ENCODE data around the gene ID1. TPM values are rescaled to one million over a fixed set of nuclear protein-coding genes. Genes with fewer than 3 reads are reported as not detected.
"Not testable (repeated sequence)": the region's sequence is repeated elsewhere in the genome, so short reads cannot be mapped to it uniquely, and the experiment has no call there.

The ID1 gene
- total RNA-seq, 1 experiment from 2014 or later, result 1,330 TPM

DNA sequence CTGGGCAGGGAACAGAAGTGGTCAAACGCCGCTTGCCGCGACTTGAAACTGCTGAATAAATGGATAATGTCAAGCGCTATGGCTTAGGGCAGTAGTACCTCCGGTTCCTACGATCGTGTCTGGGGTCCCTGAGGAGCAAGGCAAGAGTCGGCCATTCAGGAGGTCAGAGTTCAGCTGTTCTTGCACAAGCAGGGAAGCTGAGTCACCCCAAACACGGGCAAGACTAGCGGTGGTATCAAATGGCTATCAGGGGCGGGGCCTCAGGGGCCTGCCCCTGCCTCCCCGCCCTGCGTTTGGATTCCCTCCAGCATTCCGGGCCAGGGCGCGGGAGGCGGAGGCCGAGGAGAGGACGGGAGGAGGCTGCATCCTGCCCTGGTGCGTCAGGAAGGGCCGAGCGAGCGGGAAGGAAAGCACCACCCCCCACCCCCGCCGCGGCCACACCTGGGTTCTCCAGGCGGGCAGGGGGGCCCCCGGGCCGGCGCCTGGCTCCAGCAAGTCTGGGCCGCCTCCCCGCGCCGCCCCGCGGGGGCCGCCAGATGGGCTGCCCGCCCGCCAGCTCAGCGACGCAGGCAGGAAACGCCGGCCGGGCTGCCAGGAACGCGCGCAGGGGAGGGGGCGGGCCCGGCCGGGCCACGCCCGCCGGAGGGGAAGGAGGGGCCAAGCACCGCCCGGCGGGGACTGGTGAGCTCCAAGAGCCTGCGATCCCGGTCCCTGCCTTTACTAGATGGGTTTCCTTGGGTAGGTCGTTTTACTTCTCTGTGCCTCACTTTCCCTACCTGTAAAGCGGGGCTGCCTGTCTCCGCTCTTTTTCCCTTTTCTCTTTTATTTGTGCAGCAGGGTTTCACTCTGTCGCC is 32.2 kb upstream of the ID1 start:
- in situ Hi-C loops (cut with HindIII; ENCODE audit: low sequenced_read_pairs), result no loop called here
- DNase-seq (ENCODE audit: low spot score), result peak; percentile 88

DNA sequence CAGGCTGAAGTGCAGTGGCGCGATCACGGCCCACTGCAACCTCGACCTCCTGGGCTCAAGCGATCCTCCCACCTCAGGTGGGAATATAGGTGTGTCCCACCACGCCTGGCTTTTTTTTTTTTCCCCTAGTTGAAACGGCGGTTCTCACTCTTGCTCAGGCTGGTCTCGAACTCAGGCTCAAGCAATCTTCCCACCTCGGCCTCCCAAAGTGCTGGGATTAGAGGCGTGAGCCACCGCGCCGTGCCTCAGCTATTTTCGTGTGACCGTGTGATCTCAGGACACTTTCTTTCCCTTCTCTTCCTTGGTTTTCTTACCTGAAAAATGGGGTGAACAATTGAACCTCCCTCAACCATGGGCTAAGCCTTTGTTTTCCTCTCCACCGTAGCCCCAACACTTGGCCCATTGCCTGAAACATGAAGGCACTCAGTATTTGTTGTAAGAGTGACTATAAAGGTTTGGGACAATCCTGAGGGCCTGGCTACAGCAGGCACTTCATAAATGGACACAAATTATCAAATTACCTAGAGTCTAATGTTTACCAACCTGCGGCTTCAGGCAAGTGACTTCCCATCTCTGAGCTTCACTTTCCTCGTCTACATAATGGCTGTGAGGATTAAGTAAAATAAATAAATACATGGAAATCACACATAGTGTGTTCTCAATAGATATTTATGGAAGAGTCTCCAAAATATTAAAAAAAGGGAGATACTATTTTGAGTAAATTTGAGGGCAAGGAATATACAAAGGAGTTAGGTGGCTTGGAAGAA is 31.4 kb upstream of the ID1 start:
- in situ Hi-C loops (cut with HindIII; ENCODE audit: low sequenced_read_pairs), result no loop called here
- DNase-seq (ENCODE audit: low spot score), result no peak

DNA sequence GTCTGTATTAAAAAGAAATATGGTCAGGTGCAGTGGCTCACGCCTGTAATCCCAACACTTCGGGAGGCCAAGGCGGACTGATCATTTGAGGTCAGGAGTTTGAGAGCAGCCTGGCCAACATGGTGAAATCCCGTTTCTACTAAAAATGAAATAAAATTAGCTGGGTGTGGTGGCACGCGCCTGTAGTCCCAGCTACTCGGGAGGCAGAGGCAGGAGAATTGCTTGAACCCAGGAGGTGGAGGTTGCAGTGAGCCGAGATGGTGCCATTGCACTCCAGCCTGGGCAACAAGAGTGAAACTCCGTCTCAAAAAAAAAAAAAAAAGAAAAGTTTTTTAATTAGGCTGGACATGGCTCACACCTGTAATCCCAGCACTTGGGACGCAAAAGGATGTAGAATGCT is 30.1 kb upstream of the ID1 start:
- DNase-seq (ENCODE audit: low spot score); in situ Hi-C loops (cut with HindIII; ENCODE audit: low sequenced_read_pairs): not testable (repeated sequence)

DNA sequence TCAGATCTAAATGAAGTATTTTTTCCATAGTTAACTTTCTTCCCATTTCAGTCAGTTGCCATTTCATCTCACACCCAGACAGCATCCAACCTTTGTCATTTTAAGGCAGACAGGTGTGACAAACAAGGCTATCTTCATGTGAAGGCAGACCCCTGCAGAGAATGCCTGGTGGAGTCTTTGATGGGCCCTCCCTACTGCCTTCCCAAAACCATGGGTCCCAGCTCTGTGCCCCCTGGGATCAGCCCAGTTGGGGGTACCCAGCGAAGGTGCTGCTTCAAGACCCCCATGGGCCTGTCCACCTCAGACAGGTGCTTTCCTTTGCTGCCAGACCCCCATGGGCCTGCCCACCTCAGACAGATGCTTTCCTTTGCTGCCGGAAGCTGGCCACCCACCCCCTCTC is 28.3 kb upstream of the ID1 start:
- in situ Hi-C loops (cut with HindIII; ENCODE audit: low sequenced_read_pairs), result no loop called here
- no peak for DNase-seq (ENCODE audit: low spot score)

DNA sequence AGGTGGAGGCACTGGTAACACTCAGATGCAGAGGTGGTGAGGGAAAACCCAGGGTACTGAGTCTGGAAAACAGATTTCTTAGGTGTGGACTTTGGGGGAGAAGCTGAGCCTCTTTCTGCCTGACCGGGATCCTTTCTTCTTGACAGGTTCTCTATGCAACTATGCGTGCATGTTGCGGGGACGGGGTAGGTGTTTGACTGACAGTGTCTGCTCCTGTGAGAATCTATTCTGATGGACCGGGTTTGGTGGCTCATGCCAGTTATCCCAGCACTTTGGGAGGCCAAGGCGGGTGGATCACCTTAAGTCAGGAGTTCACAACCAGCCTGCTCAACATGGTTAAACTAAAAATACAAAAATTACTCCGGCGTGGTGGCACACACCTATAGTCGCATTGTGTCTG is 27.9 kb upstream of the ID1 start:
- in situ Hi-C loops (cut with HindIII; ENCODE audit: low sequenced_read_pairs), result no loop called here
- no peak for DNase-seq (ENCODE audit: low spot score)

DNA sequence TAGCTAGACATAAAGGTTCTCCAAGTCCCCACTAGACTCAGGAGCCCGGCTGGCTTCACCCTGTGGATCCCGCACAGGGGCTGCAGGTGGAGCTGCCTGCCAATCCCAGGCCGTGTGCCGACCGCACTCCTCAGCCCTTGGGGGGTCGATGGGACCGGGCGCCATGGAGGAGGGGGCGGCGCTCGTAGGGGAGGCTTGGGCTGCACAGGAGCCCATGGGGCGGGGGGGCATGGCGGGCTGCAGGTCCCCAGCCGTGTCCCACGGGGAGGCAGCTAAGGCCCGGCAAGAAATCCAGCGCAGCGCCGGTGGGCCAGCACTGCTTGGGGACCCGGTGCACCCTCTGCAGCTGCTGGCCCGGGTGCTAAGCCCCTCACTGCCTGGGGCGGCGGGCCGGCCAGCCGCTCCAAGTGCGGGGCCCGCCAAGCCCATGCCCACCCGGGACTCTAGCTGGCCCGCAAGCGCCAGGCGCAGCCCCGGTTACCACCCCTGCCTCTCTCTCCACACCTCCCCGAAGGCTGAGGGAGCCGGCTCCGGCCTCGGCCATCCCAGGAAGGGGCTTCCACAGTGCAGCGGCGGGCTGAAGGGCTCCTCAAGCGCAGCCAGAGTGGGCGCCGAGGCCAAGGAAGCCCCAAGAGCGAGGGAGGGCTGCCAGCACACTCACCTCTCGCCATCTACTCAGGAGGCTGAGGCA is 26.5 kb upstream of the ID1 start:
- in situ Hi-C loops (cut with HindIII; ENCODE audit: low sequenced_read_pairs), result no loop called here
- DNase-seq (ENCODE audit: low spot score), result no peak

DNA sequence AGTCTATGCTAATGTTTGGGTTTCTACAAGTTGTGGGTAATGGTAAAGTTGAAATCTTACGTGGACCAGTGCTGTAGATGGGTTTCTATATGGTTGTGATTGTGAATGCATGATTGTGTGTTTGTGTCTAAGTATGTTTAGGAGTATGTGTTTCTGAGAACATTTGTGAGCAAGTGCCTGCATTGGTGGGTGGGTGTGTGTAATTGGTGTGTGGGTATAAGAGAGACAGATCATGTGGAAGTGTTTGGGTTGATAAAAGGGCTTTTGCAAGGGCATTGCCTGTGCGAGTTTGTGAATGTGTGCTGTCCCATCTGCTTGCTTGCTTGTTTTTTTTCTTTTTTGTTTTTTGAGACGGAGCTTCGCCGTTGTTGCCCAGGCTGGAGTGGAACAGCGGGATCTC is 25.8 kb upstream of the ID1 start:
- no peak for DNase-seq (ENCODE audit: low spot score)
- in situ Hi-C loops (cut with HindIII; ENCODE audit: low sequenced_read_pairs), result no loop called here

DNA sequence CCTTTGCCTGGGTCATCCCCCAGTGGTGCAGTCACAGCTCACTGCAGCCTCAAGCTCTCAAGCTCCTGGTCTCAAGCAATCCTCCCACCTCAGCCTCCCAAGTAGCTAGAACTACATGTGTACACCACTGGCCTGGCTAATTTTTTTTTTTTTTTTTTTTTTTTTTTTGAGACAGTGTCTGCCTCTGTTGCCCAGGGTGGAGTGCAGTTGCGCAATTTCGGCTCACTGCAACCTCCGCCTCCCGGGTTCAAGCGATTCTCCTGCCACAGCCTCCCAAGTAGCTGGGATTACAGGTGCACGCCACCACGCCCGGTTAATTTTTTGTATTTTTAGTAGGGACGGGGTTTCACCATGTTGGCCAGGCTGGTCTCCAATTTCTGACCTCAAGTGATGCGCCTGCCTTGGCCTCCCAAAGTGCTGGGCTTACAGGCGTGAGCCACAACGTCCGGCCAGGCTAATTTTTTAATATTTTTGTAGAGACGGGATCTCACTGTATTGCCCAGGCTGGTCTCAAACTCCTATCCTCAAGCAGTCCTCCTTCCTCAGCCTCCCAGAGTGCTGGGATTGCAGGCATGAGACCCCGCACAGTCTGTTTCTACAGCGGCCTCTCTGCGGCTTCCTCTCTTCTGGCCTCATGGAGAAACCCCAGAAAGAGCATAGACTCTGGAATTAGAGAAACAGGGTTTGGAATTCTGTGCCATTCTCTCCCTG is 25.0 kb upstream of the ID1 start:
- in situ Hi-C loops (cut with HindIII; ENCODE audit: low sequenced_read_pairs); DNase-seq (ENCODE audit: low spot score): not testable (repeated sequence)

DNA sequence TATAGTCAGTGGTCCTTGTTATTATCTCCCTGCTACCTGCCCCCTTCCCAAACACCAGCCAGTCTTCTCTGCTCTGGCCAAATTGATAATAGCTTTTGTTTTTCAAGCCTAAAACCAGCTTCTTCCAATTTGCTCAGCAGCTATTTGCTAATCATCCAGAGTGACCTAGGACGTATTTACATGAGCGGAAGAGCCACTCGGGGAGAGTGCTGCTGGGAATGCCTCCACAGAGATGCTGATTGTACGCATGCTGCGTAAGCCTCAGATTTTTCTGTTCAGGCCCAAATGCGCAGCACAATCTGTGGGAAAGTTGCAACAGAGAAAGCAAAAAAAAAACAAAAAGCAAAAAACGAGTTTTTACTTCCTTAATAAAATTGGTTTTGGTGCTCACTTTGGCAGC is 24.4 kb upstream of the ID1 start:
- in situ Hi-C loops (cut with HindIII; ENCODE audit: low sequenced_read_pairs), result no loop called here
- DNase-seq (ENCODE audit: low spot score), result no peak

DNA sequence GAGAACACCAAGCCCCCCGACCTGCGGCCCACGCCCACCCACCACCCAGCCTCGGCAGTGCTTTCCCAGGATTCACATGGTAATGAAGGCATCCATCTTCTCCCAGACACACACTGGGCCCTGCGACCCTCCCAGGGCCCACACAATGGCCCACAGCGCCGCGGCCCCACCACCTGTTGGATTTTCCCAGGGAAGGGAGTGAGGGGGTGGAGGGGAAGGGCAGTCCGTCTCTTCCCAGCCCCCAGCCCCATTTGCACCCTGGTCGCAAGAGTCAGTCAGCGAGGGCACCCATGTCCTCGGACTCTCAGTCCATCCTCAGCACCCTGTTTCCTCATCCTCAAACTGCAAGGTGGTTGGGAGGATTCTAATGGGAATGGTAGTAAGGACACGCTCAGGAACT is 23.7 kb upstream of the ID1 start:
- in situ Hi-C loops (cut with HindIII; ENCODE audit: low sequenced_read_pairs), result no loop called here
- DNase-seq (ENCODE audit: low spot score), result no peak

DNA sequence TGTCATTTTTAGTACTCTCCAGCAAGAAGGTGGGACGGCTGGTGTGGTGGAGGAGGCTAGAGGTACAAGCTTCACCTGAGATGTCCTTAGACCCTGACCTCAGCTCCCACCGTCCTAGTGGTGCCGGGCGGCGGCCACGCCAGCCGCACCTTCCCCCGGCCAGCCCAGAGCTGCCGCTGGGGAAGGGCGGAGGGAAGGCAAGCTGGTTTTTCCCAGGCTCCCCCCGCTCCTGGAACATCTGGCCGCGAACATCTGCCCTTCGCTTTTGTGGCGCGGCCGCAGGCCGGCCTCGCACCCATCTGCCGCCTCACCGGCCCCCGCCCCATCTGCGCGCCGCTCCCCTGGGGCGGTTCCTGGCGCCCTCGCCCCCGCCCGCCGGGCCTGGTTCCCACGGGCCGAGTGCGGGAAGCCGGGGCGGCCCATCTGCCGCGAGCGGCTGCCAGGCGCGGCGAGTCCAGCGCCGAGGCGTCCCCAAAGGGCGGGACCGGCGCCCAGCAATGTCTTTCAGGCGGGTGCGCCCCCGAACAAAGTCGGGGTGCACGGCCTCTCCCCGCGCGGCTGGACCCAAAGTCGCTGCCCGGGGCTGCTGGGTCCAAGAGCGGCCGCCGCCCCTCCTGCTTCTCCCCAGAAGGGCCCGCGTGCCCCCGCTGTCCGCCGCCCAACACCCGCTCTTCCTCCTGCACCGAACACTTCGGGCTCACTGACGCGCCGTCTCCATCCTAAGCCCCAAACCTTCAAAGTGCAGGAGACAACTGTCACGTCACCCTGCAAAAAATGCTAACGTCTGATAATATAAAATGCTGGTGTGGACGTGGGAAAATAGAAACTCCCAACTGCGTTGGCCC is 17.3 kb upstream of the ID1 start:
- DNase-seq (ENCODE audit: low spot score), result no peak

DNA sequence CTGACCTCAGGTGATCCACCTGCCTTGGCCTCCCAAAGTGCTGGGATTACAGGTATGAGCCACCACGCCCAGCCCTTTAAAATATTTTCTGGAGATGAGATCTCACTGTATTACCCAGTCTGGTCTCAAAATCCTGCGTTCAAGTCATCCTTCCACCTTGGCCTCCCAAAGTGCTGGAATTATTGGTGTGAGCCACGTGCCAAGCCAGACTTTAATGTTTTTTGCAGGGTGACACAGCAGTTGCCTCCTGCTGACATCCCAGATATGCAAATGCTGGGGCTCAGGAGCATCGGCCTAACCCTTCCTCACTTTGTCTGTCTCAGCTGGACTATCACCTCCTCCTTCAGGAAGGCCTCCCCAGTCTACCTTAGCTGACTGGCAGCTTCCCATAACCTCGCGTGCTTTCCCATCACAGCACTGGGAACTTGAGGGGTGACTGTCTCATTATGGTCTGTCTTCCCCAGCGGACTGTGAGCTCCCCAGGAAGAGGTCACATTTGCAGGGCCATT is 14.3 kb upstream of the ID1 start:
- in situ Hi-C loops (cut with HindIII; ENCODE audit: low sequenced_read_pairs), result no loop called here
- no peak for DNase-seq (ENCODE audit: low spot score)

More for the DNA sequence above, 17.3 kb upstream of the ID1 start:
- in situ Hi-C loops (cut with HindIII; ENCODE audit: low sequenced_read_pairs), result no loop called here

DNA sequence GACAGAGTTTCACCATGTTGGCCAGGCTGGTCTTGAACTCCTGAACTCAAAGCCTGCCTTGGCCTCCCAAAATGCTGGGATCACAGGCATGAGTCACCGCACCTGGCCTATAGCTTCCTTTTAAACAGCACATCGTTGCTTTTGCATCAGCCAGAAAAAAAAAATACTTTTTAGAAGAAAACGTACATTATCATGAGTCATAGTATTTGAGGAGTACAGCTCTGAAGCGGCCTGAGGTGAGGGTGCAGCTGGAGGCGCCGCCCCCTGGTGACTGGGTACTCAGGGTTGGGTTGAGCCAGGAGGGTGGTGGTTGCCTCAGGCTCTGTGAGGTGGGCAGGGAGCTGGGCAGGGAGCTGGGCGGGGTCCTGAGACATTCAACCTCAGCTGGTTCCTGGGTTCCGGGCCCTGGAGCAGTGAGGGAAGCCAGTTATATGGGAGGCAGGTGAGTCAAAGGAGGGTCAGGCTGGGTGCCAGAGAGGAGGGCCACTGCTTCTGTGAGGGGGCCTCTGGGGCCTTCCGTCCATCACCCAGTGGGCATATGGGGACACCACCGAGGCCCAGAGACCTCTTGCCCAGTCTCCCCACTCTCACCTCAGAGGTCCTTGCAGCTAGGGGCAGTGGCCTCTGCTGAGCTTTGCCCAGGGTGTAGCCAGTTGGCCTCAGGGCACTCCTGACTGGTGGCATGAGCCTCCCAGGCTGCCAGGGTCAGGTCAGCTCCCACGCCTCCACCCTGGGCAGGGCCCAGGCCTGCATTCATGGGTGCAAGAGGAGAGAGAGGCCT is 11.7 kb upstream of the ID1 start:
- DNase-seq (ENCODE audit: low spot score), result no peak
- in situ Hi-C loops (cut with HindIII; ENCODE audit: low sequenced_read_pairs), result no loop called here

DNA sequence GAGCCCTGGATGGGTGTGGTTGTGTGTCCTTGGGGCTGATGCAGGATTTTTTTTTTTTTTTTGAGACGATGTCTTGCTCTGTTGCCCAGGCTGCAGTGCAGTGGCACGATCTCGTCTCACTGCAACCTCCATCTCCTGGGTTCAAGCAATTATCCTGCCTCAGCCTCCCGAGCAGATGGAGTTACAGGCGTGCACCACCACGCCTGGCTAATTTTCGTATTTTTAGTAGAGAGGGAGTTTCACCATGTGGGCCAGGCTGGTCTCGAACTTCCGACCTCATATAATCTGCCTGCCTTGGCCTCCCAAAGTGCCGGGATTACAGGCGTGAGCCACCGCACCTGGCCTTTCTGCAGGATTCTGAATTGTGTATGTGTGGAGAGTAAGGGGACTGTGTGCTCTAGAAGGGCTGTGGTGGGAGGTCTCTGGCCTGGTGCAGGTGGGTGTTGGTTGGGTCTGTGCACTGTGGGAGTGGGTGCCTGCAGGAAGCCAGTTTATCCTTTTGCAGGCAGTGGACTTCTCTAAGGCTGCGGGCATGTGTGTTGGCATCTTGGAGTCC is 11.0 kb upstream of the ID1 start:
- no peak for DNase-seq (ENCODE audit: low spot score)
- in situ Hi-C loops (cut with HindIII; ENCODE audit: low sequenced_read_pairs), result no loop called here

DNA sequence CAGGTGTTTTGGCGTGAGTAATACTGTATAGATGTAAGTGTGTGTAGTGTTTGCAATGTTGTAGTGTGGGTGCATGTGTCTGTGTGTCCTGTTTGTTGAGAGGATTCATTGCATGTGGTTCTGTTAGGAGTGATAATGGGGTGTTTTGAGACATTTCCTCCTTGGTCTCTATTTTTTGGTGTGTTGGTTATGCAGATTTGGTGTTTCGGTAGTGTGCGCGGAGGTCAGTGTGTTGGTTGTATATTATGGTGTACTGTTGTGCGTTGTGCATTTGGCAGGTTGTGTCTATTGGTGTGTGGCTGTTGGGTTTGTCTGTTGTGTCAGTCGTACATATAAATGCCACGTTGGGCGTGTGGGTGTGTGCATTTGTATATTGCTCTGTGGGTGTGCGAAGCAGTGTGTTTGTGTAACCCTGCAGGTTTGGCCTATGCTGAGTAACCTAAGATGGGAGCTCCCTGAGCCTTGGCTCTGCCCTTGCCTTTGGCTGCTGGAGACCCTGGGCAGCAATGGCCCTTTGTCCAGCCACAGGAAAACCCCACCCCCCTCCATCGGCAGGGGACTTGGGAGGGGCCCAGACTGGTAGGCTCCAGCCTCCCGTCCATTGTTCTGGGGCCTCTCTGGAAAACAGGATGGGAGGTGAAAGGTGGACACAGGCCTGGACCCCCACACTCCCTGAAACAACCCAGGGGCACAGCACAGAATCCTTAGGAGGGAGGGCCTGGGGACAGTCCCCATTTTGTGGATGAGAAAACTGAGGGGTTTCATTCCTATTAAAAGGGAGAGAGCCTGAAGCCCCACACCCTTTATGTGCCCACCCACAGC is 10.3 kb upstream of the ID1 start:
- in situ Hi-C loops (cut with HindIII; ENCODE audit: low sequenced_read_pairs), result no loop called here
- peak; percentile 57 for DNase-seq (ENCODE audit: low spot score)

DNA sequence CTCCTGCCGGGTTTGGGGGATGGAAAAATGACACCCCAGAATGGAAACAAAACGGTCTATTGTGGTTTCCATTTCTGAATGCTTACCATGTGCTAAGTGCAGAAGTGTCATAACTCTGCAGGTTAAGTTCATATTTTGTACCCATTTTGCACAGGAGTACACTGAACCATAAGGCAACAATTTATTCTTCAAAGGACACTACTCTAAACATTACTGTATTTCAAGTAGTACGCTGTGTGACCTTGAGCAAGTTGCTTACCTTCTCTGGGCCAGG is 9.8 kb upstream of the ID1 start:
- in situ Hi-C loops (cut with HindIII; ENCODE audit: low sequenced_read_pairs), result no loop called here

More for the DNA sequence above, 9.8 kb upstream of the ID1 start:
- no peak for DNase-seq (ENCODE audit: low spot score)

All from G401 (cell line).